K562 (cell line): Measurements from ENCODE around the gene ATF5. TPM values are rescaled to one million over a fixed set of nuclear protein-coding genes. Genes with fewer than 3 reads are reported as not detected.

ENCODE experiments used
- ARNT ChIP-seq, 2 experiments: fragments of 450-650 bp; IDR thresholded peaks; 2 replicates each; pipeline ENCODE4 v1.6.1; 2016; ENCODE audit warnings: mild to moderate bottlenecking in 1 of 2
- CHD1 ChIP-seq: fragments of 200-600 bp; sonication (generic); IDR thresholded peaks from one replicate; pipeline ENCODE4 v1.6.1; 2012; ENCODE audit warnings: mild to moderate bottlenecking, moderate library complexity, low read length, inconsistent platforms
- EHMT2 ChIP-seq: fragments of 450-650 bp; IDR thresholded peaks from 2 replicates; pipeline ENCODE4 v1.6.1; 2018; ENCODE audit warnings: antibody characterized with exemption
- ELF4 ChIP-seq: fragments of 450-650 bp; formaldehyde crosslinking; IDR thresholded peaks from 2 replicates; pipeline ENCODE4 v1.4.0; 2022; ENCODE audit warnings: missing genetic modification characterization
- GABPB1 ChIP-seq: sonication (generic); formaldehyde crosslinking; IDR thresholded peaks from 2 replicates; pipeline ENCODE4 v1.8.0; 2022; ENCODE audit warnings: mild to moderate bottlenecking, missing genetic modification reagents
- HBP1 ChIP-seq: fragments of 450-650 bp; formaldehyde crosslinking; IDR thresholded peaks from 2 replicates; pipeline ENCODE4 v1.4.0; 2022; ENCODE audit warnings: missing genetic modification characterization
- HLTF ChIP-seq: fragments of 450-650 bp; IDR thresholded peaks from 2 replicates; pipeline ENCODE4 v1.6.1; 2016
- HMBOX1 ChIP-seq: sonication (generic); IDR thresholded peaks from 2 replicates; pipeline ENCODE4 v1.6.1; 2016
- KHSRP ChIP-seq: fragments of 450-650 bp; IDR thresholded peaks from 2 replicates; pipeline ENCODE4 v1.6.1; 2017
- KLF16 ChIP-seq: IDR thresholded peaks from 2 replicates; pipeline ENCODE4 v1.6.1; 2016; ENCODE audit warnings: antibody characterized with exemption
- LARP7 ChIP-seq: fragments of 450-650 bp; IDR thresholded peaks from 2 replicates; pipeline ENCODE4 v1.6.1; 2016
- MLLT1 ChIP-seq, 2 experiments: fragments of 450-650 bp; IDR thresholded peaks; 2 replicates each; pipeline ENCODE4 v1.6.1; 2016
- MYBL2 ChIP-seq, 2 experiments: fragments of 450-650 bp in 1 of 2; sonication (generic) in 1 of 2; formaldehyde crosslinking in 1 of 2; IDR thresholded peaks; 2 replicates each; pipeline versions ENCODE4 v1.6.1 to v1.8.1; 2017 to 2022; ENCODE audit warnings: borderline replicate concordance in 1 of 2, inconsistent platforms in 1 of 2, low read depth in 1 of 2, mild to moderate bottlenecking in 1 of 2, missing genetic modification reagents in 1 of 2, moderate library complexity in 1 of 2
- NFATC3 ChIP-seq: fragments of 450-650 bp; IDR thresholded peaks from 2 replicates; pipeline ENCODE4 v1.6.1; 2017; ENCODE audit warnings: mild to moderate bottlenecking
- NFE2L1 ChIP-seq: fragments of 450-650 bp; IDR thresholded peaks from 2 replicates; pipeline ENCODE4 v1.6.1; 2016; ENCODE audit warnings: missing genetic modification characterization, low read depth, mild to moderate bottlenecking, missing compliant biosample characterization, moderate library complexity, borderline replicate concordance
- PKNOX1 ChIP-seq: fragments of 450-650 bp; IDR thresholded peaks from 2 replicates; pipeline ENCODE4 v1.6.1; 2016
- POLR2B ChIP-seq: fragments of 450-650 bp; IDR thresholded peaks from 2 replicates; pipeline ENCODE4 v1.6.1; 2018; ENCODE audit warnings: low read depth; ENCODE audit not compliant: partially characterized antibody
- SNRNP70 ChIP-seq: fragments of 200-400 bp; formaldehyde crosslinking; optimal IDR thresholded peaks from 2 replicates; pipeline ENCODE3; 2017; ENCODE audit warnings: low read depth, low read length
- TARDBP ChIP-seq: fragments of 450-650 bp; IDR thresholded peaks from 2 replicates; pipeline ENCODE4 v1.6.1; 2016
- THRB ChIP-seq: fragments of 450-650 bp; formaldehyde crosslinking; conservative IDR thresholded peaks from 2 replicates; pipeline ENCODE4 v1.4.0; 2022; ENCODE audit warnings: mild to moderate bottlenecking, missing genetic modification characterization
- TOE1 ChIP-seq, 2 experiments: fragments of 450-650 bp in 1 of 2; sonication (generic) in 1 of 2; formaldehyde crosslinking in 1 of 2; IDR thresholded peaks; 2 replicates each; pipeline versions ENCODE4 v1.7.1 to v1.8.0; 2016 to 2022; ENCODE audit warnings: borderline replicate concordance in 2 of 2, mild to moderate bottlenecking in 2 of 2, antibody characterized with exemption in 1 of 2, inconsistent platforms in 1 of 2, low read depth in 1 of 2, missing genetic modification reagents in 1 of 2, moderate library complexity in 1 of 2
- ZBTB26 ChIP-seq: fragments of 450-650 bp; formaldehyde crosslinking; IDR thresholded peaks from 2 replicates; pipeline ENCODE4 v1.4.0; 2022; ENCODE audit warnings: missing genetic modification characterization
- polyA plus RNA-seq, 8 experiments: library from polyadenylated mRNA; depleted of rRNA in 4 of 8; stranded (reverse) in 5 of 8; unstranded in 3 of 8; fragments of >200 nt; fragmentation: Nextera tagmentation in 2 of 8; fragmentation: Illumina TruSeq in 1 of 8; extraction: Ambion mirVana in 2 of 8; extraction: Trizol in 1 of 8; gene quantifications; 2 replicates each; pipeline versions ENCODE4 v1.2.1 to v1.2.3, GENCODE V29; 2011 to 2014; ENCODE audit warnings: inconsistent platforms in 1 of 8, missing spikeins in 1 of 8
- total RNA-seq, 7 experiments: library from RNA; depleted of rRNA in 6 of 7; stranded (reverse); fragments of >200 nt in 6 of 7; fragmentation: Illumina TruSeq in 2 of 7; extraction: Trizol in 2 of 7; gene quantifications; 2 replicates each; pipeline versions ENCODE4 v1.2.1 to v1.2.3, GENCODE V29; 2011 to 2021; ENCODE audit warnings: low replicate concordance in 1 of 7

Gene ATF5
- total and polyA plus RNA-seq, 9 of the 15 experiments (the other 6 are each of a cell fraction or from before 2014, with no cell fraction given) = 3.0 to 57.6 (median 11.1) TPM

- TF ChIP-seq KLF16 (no peak), LARP7 (peak; percentile 70; the same call in 1 of the 2 replicates), CHD1 (no peak), SNRNP70 (no peak), EHMT2 (0 out of 2 replicates have a peak, but pooled peaks have one; percentile 44), HMBOX1 (peak; percentile 75), ELF4 (CRISPR knock-in tag) (peak; percentile 98), POLR2B (peak; percentile 90), GABPB1 (CRISPR knock-in tag) (0 out of 2 replicates have a peak, but pooled peaks have one; percentile 6), HLTF (0 out of 2 replicates have a peak, but pooled peaks have one; percentile 54), TARDBP (peak; percentile 93), HBP1 (CRISPR knock-in tag) (peak; percentile 95), THRB (CRISPR knock-in tag) (peak; percentile 98), PKNOX1 (0 out of 2 replicates have a peak, but pooled peaks have one; percentile 6), ARNT (IDR thresholded peaks at IDR 0.05) (peak in 1 of 2 experiments; percentile 46; a peak in 1 of 4 replicates), ZBTB26 (CRISPR knock-in tag) (peak; percentile 98), MLLT1 (IDR thresholded peaks at IDR 0.05) (peak; percentile 52 to 56; a peak in 2 of 4 replicates), MYBL2 (IDR thresholded peaks at IDR 0.05; ENCODE audit: low read depth) (no peak), MYBL2 (CRISPR knock-in tag; IDR thresholded peaks at IDR 0.05; ENCODE audit: borderline replicate concordance) (no peak), KHSRP (peak; percentile 52; the same call in 1 of the 2 replicates), NFE2L1 (no peak), TOE1 (IDR thresholded peaks at IDR 0.05; ENCODE audit: borderline replicate concordance) (0 out of 2 replicates have a peak, but pooled peaks have one; percentile 22), TOE1 (CRISPR knock-in tag; IDR thresholded peaks at IDR 0.05; ENCODE audit: borderline replicate concordance, low read depth) (no peak), NFATC3 (0 out of 2 replicates have a peak, but pooled peaks have one; percentile 62)
Observed at GRCh38 chr19:49932041-49932451, 3.0 kb downstream of the ATF5 start (continued).
